Osteoblast (primary cell): Measurements from ENCODE around the gene NFIC. TPM values are rescaled to one million over a fixed set of nuclear protein-coding genes. Genes with fewer than 3 reads are reported as not detected.
A peak's percentile ranks its signal among the peaks of the same experiment; 100 is the strongest.

Experiments
- DNase-seq: peaks from one replicate; pipeline ENCODE4 v3.0.0; 2011; ENCODE audit warnings: low spot score, mixed read lengths; ENCODE audit not compliant: insufficient read length; ENCODE audit errors: missing footprints
- H2AFZ ChIP-seq: 2 replicates; pipeline ENCODE4 v1.6.0; 2011; ENCODE audit warnings: mild to moderate bottlenecking, low read length
- H3K27ac ChIP-seq: 2 replicates; pipeline ENCODE4 v1.5.1; 2011; ENCODE audit warnings: mild to moderate bottlenecking, low read depth, low read length, moderate library complexity
- H3K27me3 ChIP-seq: 2 replicates; pipeline ENCODE4 v1.6.0; 2012; ENCODE audit warnings: mild to moderate bottlenecking, control low read depth, inconsistent platforms, low read length, moderate library complexity; ENCODE audit not compliant: insufficient read depth
- H3K36me3 ChIP-seq: 2 replicates; pipeline ENCODE4 v1.5.1; 2011; ENCODE audit warnings: mild to moderate bottlenecking, low read length, control low read depth, moderate library complexity; ENCODE audit not compliant: insufficient read depth
- H3K4me1 ChIP-seq: 2 replicates; pipeline ENCODE4 v1.5.1; 2011; ENCODE audit warnings: mild to moderate bottlenecking, low read length, control low read depth, moderate library complexity; ENCODE audit not compliant: insufficient read depth
- H3K4me2 ChIP-seq: 2 replicates; pipeline ENCODE4 v1.6.0; 2011; ENCODE audit warnings: mild to moderate bottlenecking, low read length; ENCODE audit not compliant: insufficient read depth
- H3K4me3 ChIP-seq: fragments of 200-600 bp; sonication (generic); 3 replicates; pipeline ENCODE4 v1.5.1; 2012; ENCODE audit warnings: mild to moderate bottlenecking, low read length, inconsistent platforms; ENCODE audit not compliant: insufficient read depth
- H3K79me2 ChIP-seq: 2 replicates; pipeline ENCODE4 v1.6.0; 2012; ENCODE audit warnings: mild to moderate bottlenecking, low read length, control low read depth, inconsistent platforms; ENCODE audit not compliant: insufficient read depth
- H3K9me3 ChIP-seq: 2 replicates; pipeline ENCODE4 v1.5.1; 2011; ENCODE audit warnings: low read depth, low read length, control low read depth
- H4K20me1 ChIP-seq: 2 replicates; pipeline ENCODE4 v1.6.0; 2012; ENCODE audit warnings: mild to moderate bottlenecking, low read length, control low read depth; ENCODE audit not compliant: insufficient read depth
- CTCF ChIP-seq: IDR thresholded peaks from 2 replicates; pipeline ENCODE4 v1.5.1; 2011; ENCODE audit warnings: mild to moderate bottlenecking, low read depth, low read length, moderate library complexity; ENCODE audit errors: extremely low read depth
- total RNA-seq: library from RNA; depleted of rRNA; stranded (reverse); fragments of >200 nt; gene quantifications from 2 replicates; pipeline ENCODE4 v1.2.3, GENCODE V29; 2012

NFIC gene
- total RNA-seq, 1 donor = 61.2 TPM

DNA sequence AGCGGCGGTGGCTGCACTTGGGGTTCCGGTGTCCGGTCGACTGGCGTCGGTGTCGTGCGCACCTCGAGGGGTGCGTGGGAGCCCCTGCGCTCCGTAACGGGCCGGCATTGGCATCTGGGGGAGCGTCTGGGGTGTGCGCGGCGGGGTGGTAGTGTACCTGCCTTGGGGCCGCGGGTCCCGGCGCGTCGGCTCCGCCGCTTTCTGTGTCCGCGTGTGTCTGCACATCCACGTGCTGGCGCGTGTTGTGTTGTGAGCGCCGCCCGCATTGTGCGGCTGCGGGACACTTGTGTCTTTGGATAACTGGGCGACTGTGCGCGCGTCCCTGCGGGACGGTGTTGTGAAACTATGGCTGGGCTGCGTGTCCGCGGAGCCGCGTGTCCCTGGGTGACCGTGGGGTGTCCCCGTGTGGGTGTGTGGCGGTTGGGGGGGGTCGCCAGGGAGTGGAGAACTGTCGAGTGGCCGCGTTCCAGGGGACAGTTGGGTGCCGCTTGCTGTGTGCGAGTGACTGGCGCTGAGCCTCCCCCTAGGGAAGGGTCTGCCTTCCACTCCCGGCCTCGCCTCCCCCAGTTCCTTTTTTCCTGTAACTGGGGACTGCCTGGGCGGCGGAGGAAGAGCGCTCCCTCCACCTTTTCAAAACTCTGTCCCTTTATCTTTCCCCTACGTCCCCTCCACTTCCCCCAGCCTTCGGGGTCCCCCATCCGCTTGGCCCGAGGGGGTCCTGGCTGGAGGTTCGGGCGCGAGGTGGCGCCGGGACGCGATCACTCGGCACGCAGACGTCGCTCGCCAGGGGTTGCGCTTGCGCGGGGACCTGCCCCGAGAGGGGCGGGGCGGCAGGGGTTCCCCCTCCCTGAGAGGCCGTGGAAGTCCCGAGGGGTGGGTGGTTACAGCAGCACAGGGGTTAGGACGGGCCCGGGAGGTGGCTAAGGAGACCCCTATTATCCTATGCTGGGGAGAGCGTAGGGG lies 5.7 kb upstream of the NFIC start:
- peaks cover 10% of the 10 kb centered on the region for H3K4me1 ChIP-seq
- DNase-seq = peak; percentile 97
- no peak for TF ChIP-seq CTCF
- H3K27me3 ChIP-seq = no peaks in the 10 kb centered on the region
- peaks cover 20% of the 10 kb centered on the region for H4K20me1 ChIP-seq
- peaks cover 48% of the 10 kb centered on the region for H3K79me2 ChIP-seq
- peak overlapping the region; percentile 80 for H3K4me3 ChIP-seq
- no peak overlapping the region for H3K27ac ChIP-seq
- no peaks in the 10 kb centered on the region for H3K36me3 ChIP-seq
- peak overlapping the region; percentile 93 for H3K4me2 ChIP-seq
- H3K9me3 ChIP-seq = no peaks in the 10 kb centered on the region
- peak overlapping the region; percentile 37 for H2AFZ ChIP-seq

DNA sequence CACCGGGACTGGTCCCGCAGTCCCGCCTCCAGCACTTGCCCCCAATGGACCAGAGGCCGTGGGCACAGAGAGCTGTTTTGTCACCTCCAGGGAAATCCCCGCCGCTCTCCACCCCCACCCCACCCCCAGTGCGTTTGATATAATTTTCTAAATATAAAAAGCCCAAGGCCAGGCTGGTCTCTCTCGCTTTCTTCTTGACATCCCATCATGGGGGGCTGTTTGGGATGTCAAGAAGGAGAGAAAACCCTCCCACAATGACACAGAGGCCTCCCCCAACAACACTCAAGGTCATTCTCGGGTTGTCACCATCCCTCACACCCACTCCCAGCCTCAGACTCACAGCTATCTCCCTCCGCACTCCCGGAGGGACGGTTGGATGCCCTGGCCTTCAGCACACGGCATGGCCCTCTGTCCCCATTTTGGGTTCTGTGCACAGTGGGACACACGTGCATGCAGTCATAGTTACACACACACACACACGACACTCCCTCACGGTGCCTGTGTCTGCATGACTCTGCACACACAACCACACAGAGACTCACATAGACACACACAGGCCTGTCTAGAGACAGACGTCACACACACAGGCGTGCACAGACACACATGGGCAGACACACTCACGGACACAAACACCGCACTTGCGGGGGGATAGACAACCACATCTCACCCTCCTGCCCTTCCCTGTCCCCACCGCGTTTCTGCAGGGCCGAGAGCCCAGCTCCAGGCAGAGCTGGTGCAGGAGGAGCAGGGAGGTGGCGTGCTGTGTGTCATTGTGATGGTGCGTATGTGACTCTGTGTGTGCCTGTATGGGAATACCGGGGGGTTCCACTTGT lies 4.8 kb upstream of the NFIC start:
- Histone ChIP-seq H3K36me3 (no peaks in the 10 kb centered on the region), H3K4me3 (peak overlapping the region; percentile 80), H3K4me2 (peak overlapping the region; percentile 93), H3K27ac (no peak overlapping the region), H3K27me3 (no peaks in the 10 kb centered on the region), H3K9me3 (no peaks in the 10 kb centered on the region), H4K20me1 (peaks cover 20% of the 10 kb centered on the region), H3K4me1 (peaks cover 11% of the 10 kb centered on the region), H3K79me2 (peaks cover 54% of the 10 kb centered on the region), H2AFZ (no peak overlapping the region)
- TF ChIP-seq CTCF = no peak
- peak; percentile 72 for DNase-seq

GRCh38 chr19:3362217-3362906 lies 4.0 kb upstream of the NFIC start:
- Histone ChIP-seq H2AFZ (no peak overlapping the region), H3K27me3 (no peaks in the 10 kb centered on the region), H3K4me1 (peaks cover 11% of the 10 kb centered on the region), H3K36me3 (no peaks in the 10 kb centered on the region), H4K20me1 (peaks cover 20% of the 10 kb centered on the region), H3K79me2 (peaks cover 62% of the 10 kb centered on the region), H3K9me3 (no peaks in the 10 kb centered on the region), H3K27ac (no peak overlapping the region), H3K4me3 (no peak overlapping the region), H3K4me2 (no peak overlapping the region)
- TF ChIP-seq CTCF = no peak
- peak; percentile 77 for DNase-seq
